HL-60 (cell line): ENCODE results near the gene LRRC8E.
"Not testable (repeated sequence)": the region's sequence is repeated elsewhere in the genome, so short reads cannot be mapped to it uniquely, and the experiment has no call there.

Experiments
- DNase-seq, 2 experiments: peaks; one replicate each; pipeline ENCODE4 v3.0.0-alpha.2; 2010 to 2020; ENCODE audit warnings: low read depth in 1 of 2, low spot score in 1 of 2
- H3K27ac ChIP-seq: fragments of 250-450 bp; sonication (Bioruptor Pico); replicated peaks from 2 replicates; pipeline ENCODE4 v1.5.1; 2020; ENCODE audit warnings: mild to moderate bottlenecking, moderate library complexity
- H3K27me3 ChIP-seq: fragments of 250-450 bp; sonication (Bioruptor Pico); 2 replicates; pipeline ENCODE4 v1.5.1; 2021; ENCODE audit warnings: mild to moderate bottlenecking, moderate library complexity; ENCODE audit not compliant: insufficient read depth, poor library complexity, severe bottlenecking
- H3K4me3 ChIP-seq: replicated peaks from 2 replicates; pipeline ENCODE4 v1.5.1; 2011; ENCODE audit warnings: mild to moderate bottlenecking, control low read depth, low read length; ENCODE audit not compliant: insufficient read depth
- CTCF ChIP-seq: IDR thresholded peaks from one replicate; pipeline ENCODE4 v1.5.1; 2011; ENCODE audit warnings: low read length, control low read depth, inconsistent platforms; ENCODE audit not compliant: insufficient read depth
- GABPA ChIP-seq: IDR thresholded peaks from 2 replicates; pipeline ENCODE4 v1.6.1; 2012; ENCODE audit warnings: low read depth
- POLR2AphosphoS5 ChIP-seq: IDR thresholded peaks from 2 replicates; pipeline ENCODE4 v1.6.1; 2012; ENCODE audit warnings: low read depth
- SPI1 ChIP-seq: IDR thresholded peaks from 2 replicates; pipeline ENCODE4 v1.6.1; 2012; ENCODE audit warnings: low read depth, mild to moderate bottlenecking, borderline replicate concordance
- TF ChIP-seq, protein P1 (sequence below): IDR thresholded peaks from 2 replicates; pipeline ENCODE4 v1.6.1; 2012; ENCODE audit warnings: low read depth; ENCODE audit not compliant: insufficient replicate concordance

The LRRC8E gene

DNA sequence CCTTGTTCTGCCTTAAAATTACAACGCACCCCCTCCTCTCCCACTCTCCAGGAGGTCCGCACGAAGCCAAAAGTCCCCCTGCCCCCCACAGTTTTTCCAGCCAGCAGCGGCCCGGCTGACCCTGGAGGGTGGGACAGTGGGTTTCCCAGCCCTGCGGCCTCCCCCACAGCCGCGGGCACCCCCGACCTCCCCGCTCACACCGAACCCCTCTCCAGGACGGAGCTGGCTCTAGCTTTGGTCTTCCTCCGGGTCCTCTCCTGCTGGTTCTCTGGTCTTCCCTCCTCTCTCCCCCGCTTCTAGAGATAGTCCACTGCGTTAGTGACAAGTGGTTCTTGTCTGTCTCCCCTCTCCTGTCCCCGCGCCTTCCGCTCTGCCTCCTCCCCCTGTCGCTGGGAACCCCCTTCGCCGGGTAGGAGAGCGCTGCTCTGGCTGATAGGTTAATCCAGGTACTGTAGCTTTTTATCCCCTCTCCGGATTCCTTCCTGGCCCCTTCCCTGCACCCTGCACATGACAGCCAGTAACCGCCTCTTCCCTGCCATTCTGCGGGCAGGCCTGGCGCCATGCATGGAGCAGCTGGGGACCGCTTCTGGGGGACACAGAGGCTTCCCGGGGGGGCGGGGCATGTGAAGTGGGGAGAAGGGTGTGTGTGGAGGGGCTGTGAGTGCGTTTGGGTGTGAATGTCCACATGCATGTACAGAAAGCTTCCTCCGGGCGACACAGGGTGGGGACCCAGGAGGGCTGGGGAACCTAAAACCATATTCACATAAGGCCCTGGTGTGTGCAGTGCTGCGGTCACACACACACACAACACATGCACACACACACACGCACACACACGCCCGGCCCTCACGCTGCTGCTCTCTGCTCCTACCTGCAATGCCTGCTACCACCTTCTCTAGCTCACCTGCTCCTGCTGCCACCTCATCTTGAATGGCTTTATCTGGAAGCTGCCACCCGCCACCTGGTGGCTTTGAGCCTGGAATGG lies 31.3 kb upstream of the LRRC8E start:
- H3K4me3 ChIP-seq, result no peak overlapping the region
- no peak for DNase-seq
- TF ChIP-seq SPI1, result no peak
- no peak for TF ChIP-seq GABPA
- no peak for TF ChIP-seq POLR2AphosphoS5
- TF ChIP-seq CTCF, result no peak
- TF ChIP-seq, protein P1, sequence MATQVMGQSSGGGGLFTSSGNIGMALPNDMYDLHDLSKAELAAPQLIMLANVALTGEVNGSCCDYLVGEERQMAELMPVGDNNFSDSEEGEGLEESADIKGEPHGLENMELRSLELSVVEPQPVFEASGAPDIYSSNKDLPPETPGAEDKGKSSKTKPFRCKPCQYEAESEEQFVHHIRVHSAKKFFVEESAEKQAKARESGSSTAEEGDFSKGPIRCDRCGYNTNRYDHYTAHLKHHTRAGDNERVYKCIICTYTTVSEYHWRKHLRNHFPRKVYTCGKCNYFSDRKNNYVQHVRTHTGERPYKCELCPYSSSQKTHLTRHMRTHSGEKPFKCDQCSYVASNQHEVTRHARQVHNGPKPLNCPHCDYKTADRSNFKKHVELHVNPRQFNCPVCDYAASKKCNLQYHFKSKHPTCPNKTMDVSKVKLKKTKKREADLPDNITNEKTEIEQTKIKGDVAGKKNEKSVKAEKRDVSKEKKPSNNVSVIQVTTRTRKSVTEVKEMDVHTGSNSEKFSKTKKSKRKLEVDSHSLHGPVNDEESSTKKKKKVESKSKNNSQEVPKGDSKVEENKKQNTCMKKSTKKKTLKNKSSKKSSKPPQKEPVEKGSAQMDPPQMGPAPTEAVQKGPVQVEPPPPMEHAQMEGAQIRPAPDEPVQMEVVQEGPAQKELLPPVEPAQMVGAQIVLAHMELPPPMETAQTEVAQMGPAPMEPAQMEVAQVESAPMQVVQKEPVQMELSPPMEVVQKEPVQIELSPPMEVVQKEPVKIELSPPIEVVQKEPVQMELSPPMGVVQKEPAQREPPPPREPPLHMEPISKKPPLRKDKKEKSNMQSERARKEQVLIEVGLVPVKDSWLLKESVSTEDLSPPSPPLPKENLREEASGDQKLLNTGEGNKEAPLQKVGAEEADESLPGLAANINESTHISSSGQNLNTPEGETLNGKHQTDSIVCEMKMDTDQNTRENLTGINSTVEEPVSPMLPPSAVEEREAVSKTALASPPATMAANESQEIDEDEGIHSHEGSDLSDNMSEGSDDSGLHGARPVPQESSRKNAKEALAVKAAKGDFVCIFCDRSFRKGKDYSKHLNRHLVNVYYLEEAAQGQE, result no peak
- H3K27ac ChIP-seq, result no peak overlapping the region
- H3K27me3 ChIP-seq, result peaks cover 2% of the 10 kb centered on the region

GRCh38 chr19:7857727-7858108 lies 30.6 kb upstream of the LRRC8E start:
- no peak for DNase-seq
- no peak overlapping the region for H3K4me3 ChIP-seq
- TF ChIP-seq, protein P1, result no peak
- TF ChIP-seq CTCF, result no peak
- no peak for TF ChIP-seq SPI1
- TF ChIP-seq GABPA, result no peak
- TF ChIP-seq POLR2AphosphoS5, result no peak
- peaks cover 4% of the 10 kb centered on the region for H3K27me3 ChIP-seq
- no peak overlapping the region for H3K27ac ChIP-seq

DNA sequence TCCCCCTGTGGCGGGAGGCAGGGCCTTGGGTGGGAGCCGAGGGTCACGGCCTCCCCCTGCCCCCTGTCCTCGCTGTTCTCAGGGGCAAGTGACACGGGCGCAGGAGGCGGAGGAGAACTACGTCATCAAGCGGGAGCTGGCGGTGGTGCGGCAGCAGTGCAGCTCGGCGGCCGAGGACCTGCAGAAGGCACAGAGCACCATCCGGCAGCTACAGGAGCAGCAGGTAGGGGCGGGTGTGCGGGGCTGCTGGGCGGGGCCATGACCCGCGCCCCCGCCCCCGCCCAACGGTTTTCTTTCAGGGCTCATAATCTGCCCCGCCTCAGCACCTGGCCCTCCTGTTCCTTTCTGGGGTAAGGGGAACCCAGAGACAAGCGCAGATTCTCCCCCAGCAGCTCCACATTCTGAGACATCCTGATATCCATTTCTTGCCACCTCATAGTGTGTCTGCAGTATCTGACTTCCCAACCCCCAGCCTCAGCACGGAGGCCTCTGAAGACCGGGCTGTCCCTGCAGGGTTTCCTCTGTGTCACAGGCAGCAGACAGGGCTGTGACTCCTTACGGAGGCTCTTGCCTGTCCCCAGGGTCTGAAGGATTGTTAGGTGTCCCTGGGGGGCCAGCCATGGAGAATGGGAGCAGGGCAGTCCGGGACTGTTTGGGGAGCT lies 30.1 kb upstream of the LRRC8E start:
- Histone ChIP-seq H3K4me3 (no peak overlapping the region), H3K27ac (no peak overlapping the region), H3K27me3 (peaks cover 4% of the 10 kb centered on the region)
- TF ChIP-seq GABPA (no peak), CTCF (no peak), SPI1 (no peak), POLR2AphosphoS5 (no peak)
- TF ChIP-seq, protein P1, result no peak
- no peak for DNase-seq

- DNase-seq, H3K4me3 ChIP-seq, H3K27ac ChIP-seq, H3K27me3 ChIP-seq: not testable (repeated sequence)
Observed at GRCh38 chr19:7859087-7859486, 29.2 kb upstream of the LRRC8E start.
